NT2/D1 (cell line): ENCODE results near the gene SNRNP70.
"Not testable (repeated sequence)": the region's sequence is repeated elsewhere in the genome, so short reads cannot be mapped to it uniquely, and the experiment has no call there.

Experiments
- SUZ12 ChIP-seq: IDR thresholded peaks from 2 replicates; pipeline ENCODE4 v1.6.1; 2011; ENCODE audit not compliant: insufficient read length, insufficient read depth; ENCODE audit errors: extremely low read depth
- ZNF274 ChIP-seq: IDR thresholded peaks from 2 replicates; pipeline ENCODE4 v1.6.1; 2011; ENCODE audit warnings: mild to moderate bottlenecking, low read depth, low read length

DNA sequence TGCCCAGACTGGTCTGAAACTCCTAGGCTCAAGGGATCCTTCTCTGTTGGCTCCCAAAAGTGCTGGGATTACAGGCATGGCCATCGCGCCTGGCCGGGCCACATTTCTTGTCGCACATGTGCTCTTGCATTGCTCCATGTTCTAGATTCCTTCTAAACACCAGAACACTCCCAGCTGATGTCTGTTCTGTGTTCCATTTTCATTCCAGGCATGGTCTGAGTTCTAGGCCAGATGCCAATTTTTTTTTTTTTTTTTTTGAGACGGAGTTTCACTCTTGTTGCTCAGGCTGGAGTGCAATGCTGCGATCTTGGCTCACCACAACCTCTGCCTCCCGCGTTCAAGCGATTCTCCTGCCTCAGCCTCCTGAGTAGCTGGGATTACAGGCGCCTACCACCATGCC, 36.6 kb downstream of the SNRNP70 start:
- not testable (repeated sequence) for TF ChIP-seq ZNF274, SUZ12
